LNCAP (cell line): ENCODE measurements around the gene PCBP4.

Experiments
- CTCF ChIP-seq: fragments of 450-650 bp; IDR thresholded peaks from 2 replicates; pipeline ENCODE4 v1.5.1; 2017; ENCODE audit warnings: mild to moderate bottlenecking

Gene PCBP4

DNA sequence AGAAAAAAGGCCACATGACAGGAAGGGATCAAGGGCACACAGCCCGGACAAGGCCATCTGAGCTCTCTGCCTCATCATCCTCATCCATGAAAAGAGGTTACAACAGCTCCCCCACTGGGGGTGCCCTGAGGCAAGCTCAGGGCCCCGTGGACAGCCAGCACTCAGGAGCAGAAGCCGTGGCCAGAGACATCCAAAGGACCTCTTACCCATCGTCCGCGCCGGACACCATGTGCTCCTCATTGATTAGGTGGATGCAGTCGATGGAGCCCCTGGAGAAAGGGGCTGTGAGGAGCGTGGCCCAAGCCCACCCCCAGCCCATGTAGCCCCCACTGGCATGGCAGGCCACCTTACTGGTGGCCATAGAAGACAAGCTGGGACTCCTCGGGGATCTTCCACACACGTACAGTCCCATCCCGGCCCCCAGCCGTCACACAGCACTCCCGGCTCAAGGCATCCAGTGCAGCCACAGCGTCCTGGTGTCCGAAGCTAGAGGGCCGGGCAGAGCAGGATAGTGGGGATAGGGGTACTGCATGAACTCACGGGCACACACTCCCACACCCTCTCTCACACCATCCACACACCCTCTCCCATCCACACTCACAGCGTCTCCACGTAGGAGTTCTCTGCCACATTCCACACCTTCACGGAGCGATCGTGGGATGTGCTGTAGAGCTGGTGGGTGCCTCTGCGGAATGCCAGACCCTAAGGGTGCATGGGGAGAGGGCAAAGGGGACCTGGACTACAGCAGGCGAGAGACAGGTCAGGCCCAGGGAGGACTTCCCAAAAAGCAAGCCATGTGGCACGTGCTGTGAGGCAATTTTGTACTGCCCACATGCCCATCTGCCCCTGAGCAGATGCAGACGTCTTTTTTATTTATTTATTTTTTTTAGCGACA, 32.0 kb downstream of the PCBP4 start:
- TF ChIP-seq CTCF = no peak

DNA sequence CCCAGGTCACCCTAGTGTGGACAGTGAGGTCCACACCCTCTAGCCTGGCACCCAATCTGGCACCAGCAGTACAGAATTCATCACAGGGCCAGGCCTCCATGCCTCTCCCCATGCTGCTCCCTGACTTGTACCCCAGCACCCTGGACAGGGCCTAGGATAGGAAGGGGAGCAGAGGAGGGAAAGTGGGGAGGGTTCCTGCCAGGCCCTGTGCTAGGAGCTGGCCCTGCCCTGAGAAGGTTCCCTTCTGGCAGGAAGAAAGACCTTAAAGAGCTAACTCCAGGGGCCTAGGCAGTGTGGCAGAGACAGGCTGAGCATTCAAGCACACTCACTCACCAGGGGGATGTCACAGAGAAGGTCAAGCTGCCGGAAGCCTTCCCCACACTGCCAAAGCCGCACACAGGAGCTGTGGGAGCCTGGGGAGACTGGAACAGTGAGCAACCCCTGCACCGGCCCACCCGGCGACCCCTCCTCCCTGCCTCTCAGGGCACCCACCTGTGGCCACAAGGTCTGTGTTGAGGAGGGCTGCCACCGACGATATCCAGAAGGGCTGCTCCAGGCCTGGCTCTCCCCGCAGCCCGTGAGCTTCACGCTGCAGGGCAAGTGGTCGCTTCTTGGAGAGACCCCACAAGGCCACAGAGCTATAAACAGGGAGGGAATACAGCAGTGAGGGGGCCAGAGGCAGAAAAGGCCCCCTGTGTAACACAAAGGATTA, 33.0 kb downstream of the PCBP4 start:
- TF ChIP-seq CTCF = no peak

- TF ChIP-seq CTCF = no peak
Observed at GRCh38 chr3:51933471-51934138, 33.6 kb downstream of the PCBP4 start.

GRCh38 chr3:51932471-51933370, 34.5 kb downstream of the PCBP4 start:
- no peak for TF ChIP-seq CTCF

DNA sequence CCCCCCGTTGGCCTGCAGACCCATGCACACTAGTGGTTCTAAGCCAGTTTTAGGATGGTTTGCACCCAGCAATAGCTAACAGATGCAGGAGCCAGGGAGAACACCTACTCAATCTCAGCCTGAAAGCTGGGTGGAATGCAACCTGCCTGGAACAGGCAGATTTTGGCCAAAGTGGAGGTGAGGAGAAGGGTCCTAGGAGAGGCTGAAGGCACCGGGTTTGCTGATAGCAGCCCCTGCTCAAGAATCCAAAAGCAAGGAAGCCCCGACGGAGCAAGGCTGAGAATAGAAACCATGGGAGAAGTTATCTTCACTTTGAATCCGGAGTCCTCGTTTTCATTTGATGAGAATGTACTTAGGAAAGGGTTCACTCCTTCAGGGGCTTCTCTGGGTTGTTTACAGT, 35.5 kb downstream of the PCBP4 start:
- TF ChIP-seq CTCF = no peak

GRCh38 chr3:51930439-51930838, 36.8 kb downstream of the PCBP4 start:
- no peak for TF ChIP-seq CTCF
